Gastrocnemius medialis (tissue), 4 donors: ENCODE measurements around the gene GSTM4. TPM values are rescaled to one million over a fixed set of nuclear protein-coding genes. Genes with fewer than 3 reads are reported as not detected.

ENCODE experiments used
- ATAC-seq, 2 donors: fragments of 150-250 bp; one replicate each; pipeline ENCODE4 v1.9.1; 2016
- DNase-seq, 2 donors: peaks; one replicate each; pipeline ENCODE4 v3.0.0-alpha.2; 2019
- H3K27ac ChIP-seq, 4 donors: fragments of 200-600 bp; sonication (generic); 1 replicate in 1 of 4; 2 replicates in 3 of 4; pipeline ENCODE4 v1.5.1; 2016 to 2018; ENCODE audit warnings: mild to moderate bottlenecking in 2 of 4, moderate library complexity in 1 of 4
- H3K27me3 ChIP-seq, 3 donors: fragments of 200-600 bp; sonication (generic) in 2 of 3; 1 replicate in 1 of 3; 2 replicates in 2 of 3; pipeline versions ENCODE4 v1.5.1 to v1.6.0; 2016 to 2019; ENCODE audit warnings: mild to moderate bottlenecking in 1 of 3, moderate library complexity in 1 of 3
- H3K36me3 ChIP-seq, 2 donors: fragments of 200-600 bp; sonication (generic) in 1 of 2; one replicate each; pipeline ENCODE4 v1.5.1; 2017 to 2018
- H3K4me1 ChIP-seq, 2 donors: fragments of 200-600 bp; sonication (generic) in 1 of 2; one replicate each; pipeline ENCODE4 v1.5.1; 2016 to 2017; ENCODE audit warnings: mild to moderate bottlenecking in 2 of 2
- H3K4me3 ChIP-seq, 4 donors: fragments of 200-600 bp; sonication (generic) in 3 of 4; 1 replicate in 1 of 4; 2 replicates in 3 of 4; pipeline ENCODE4 v1.5.1; 2016 to 2019; ENCODE audit warnings: mild to moderate bottlenecking in 2 of 4
- H3K9me3 ChIP-seq, 3 donors: fragments of 200-600 bp; sonication (generic) in 2 of 3; 1 replicate in 1 of 3; 2 replicates in 2 of 3; pipeline ENCODE4 v1.5.1; 2016 to 2019
- POLR2A ChIP-seq, 2 donors: fragments of 450-650 bp; IDR thresholded peaks; one replicate each; pipeline ENCODE4 v1.6.1; 2017; ENCODE audit warnings: antibody characterized with exemption in 2 of 2, mild to moderate bottlenecking in 2 of 2, moderate library complexity in 2 of 2
- in situ Hi-C, 4 donors: fragments of 200-750 bp; cut with MboI; loops; one replicate each; pipeline versions ENCODE4 v1.15.0 to v1.8.0; 2017; ENCODE audit warnings: low sequenced_read_pairs in 4 of 4
- intact Hi-C: fragments of 100-400 bp; cut with DNase I; formaldehyde crosslinking; loops from one replicate; pipeline ENCODE4 v1.15.1; 2023; ENCODE audit warnings: low total_unique reads
- total RNA-seq, 4 donors: library from RNA; depleted of rRNA; stranded (reverse); fragments of >200 nt; gene quantifications; one replicate each; pipeline versions ENCODE4 v1.1.0 to v1.2.3, GENCODE V29; 2016
- TF ChIP-seq, protein P1 (sequence below), 5 experiments: fragments of 450-650 bp in 3 of 5; fragments of 200-600 bp in 2 of 5; sonication (generic) in 2 of 5; IDR thresholded peaks in 4 of 5; conservative IDR thresholded peaks in 1 of 5; 1 replicate in 4 of 5; 2 replicates in 1 of 5; pipeline ENCODE4 v1.5.1; 2016 to 2019; ENCODE audit warnings: antibody characterized with exemption in 5 of 5, mild to moderate bottlenecking in 3 of 5, moderate library complexity in 3 of 5

The GSTM4 gene
- total RNA-seq, 4 donors from 2014 or later: 18.1 to 28.9 (median 25.0) TPM

DNA sequence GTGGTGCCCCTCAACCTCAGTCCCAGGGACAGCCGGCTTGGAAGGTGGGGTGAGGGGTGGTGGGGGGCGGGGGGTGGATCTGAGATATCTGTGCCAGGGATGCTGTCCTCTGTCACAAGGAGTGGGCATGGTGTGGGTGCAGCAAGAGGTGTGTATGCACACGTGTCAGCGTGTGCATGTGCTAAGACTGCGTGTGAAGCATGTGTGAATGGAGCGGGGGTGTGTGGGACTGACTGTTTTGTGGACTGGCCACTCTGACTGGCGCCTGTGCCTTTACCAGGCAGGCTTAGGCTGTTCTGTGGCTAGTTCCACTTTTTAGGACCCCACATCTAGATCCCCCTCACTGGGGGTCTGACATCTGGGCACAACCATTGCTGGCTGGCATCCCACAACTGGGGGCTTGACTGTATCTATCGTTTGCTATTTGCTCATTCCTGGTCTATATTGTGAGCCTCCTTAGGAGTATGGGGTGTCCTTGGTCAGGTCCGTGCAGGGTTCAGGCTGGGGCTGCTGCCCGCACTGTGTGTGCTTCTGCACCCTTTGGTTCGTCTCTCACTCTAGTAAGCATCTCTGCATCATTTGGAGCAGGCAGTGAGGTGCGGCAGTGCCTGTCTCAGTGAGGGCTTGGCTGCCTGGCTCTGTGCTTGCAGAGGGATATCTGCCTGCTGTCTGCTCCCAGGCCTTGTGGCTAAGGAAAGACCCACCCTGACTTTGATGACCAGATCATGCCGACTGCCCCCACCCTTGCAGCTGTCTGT, 34.3 kb upstream of the GSTM4 start:
- Histone ChIP-seq H3K27me3 (peaks cover 0 to 4% (median 0%) of the 10 kb centered on the region in 3 donors), H3K36me3 (no peaks in the 10 kb centered on the region), H3K4me1 (peaks cover 4 to 24% of the 10 kb centered on the region in 2 donors), H3K9me3 (no peaks in the 10 kb centered on the region), H3K4me3 (peak overlapping the region; percentile 64 to 87 (median 66)), H3K27ac (peak overlapping the region in 1 of 4 donors; percentile 73)
- in situ Hi-C loops (loop anchor here (5.0 to 10.0 kb wide), 3 partner anchors 74 to 363 kb away; partner anchors contain the start of genes GNAI3 (in 4 of the 4) and AHCYL1 (in 1 of the 4)), intact Hi-C loops (loop anchor here (2.0 kb wide), 1 partner anchor 75 kb away; no protein-coding TSS in a partner anchor)
- no peak for TF ChIP-seq POLR2A (IDR thresholded peaks at IDR 0.05)
- TF ChIP-seq, protein P1, sequence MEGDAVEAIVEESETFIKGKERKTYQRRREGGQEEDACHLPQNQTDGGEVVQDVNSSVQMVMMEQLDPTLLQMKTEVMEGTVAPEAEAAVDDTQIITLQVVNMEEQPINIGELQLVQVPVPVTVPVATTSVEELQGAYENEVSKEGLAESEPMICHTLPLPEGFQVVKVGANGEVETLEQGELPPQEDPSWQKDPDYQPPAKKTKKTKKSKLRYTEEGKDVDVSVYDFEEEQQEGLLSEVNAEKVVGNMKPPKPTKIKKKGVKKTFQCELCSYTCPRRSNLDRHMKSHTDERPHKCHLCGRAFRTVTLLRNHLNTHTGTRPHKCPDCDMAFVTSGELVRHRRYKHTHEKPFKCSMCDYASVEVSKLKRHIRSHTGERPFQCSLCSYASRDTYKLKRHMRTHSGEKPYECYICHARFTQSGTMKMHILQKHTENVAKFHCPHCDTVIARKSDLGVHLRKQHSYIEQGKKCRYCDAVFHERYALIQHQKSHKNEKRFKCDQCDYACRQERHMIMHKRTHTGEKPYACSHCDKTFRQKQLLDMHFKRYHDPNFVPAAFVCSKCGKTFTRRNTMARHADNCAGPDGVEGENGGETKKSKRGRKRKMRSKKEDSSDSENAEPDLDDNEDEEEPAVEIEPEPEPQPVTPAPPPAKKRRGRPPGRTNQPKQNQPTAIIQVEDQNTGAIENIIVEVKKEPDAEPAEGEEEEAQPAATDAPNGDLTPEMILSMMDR (IDR thresholded peaks at IDR 0.05 in 4 of 5, conservative IDR thresholded peaks at IDR 0.05 in 1 of 5): no peak
- ATAC-seq (no peak), DNase-seq (no peak)

DNA sequence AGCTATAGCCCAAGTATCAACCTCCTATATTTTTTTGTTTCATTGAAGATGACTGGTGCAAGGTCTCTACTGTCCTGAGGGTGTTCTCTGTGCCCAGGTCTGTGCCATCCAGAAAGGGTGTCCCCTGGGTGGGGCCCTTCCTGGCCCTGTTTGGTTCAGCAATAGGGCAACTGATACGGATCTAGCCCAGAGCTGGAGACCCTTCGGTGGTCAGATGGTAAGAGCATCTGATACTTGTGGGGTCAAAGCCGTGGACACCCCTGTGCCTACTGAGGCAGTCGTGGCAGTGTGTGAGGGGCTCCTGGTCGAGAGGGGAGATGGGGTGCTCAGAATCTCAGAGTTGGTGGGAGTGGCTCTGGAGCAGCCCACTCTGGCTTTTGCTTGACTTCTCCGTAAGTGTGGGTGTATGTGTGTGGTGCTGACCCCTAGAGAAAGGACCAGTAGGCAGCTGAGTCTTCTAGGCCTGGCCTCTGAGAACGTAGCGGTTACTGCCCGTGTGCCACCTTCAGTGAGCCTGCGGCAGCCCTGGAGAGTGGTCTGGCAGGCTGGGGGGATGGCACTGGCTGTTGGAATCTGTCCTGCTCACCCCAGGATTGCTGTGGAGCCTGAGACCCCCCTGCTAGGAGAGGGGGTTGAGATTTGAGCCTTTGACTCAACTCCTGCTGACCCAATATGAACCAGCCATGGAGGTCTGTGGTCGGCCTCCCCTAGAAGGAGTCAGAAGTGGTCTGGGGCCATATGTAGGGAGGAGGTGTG, 33.6 kb upstream of the GSTM4 start:
- no peak overlapping the region for H3K27ac ChIP-seq
- DNase-seq: no peak
- no peak for TF ChIP-seq POLR2A (IDR thresholded peaks at IDR 0.05)
- TF ChIP-seq, protein P1 (IDR thresholded peaks at IDR 0.05 in 4 of 5, conservative IDR thresholded peaks at IDR 0.05 in 1 of 5): no peak
- H3K9me3 ChIP-seq: no peaks in the 10 kb centered on the region
- peaks cover 0 to 3% of the 10 kb centered on the region in 2 donors for H3K36me3 ChIP-seq
- H3K27me3 ChIP-seq: peaks cover 0 to 4% (median 0%) of the 10 kb centered on the region in 3 donors
- in situ Hi-C loops: loop anchor here (5.0 to 10.0 kb wide), 3 partner anchors 75 to 362 kb away; partner anchors contain the start of genes GNAI3 (in 4 of the 4) and AHCYL1 (in 1 of the 4)
- intact Hi-C loops: no loop called here
- H3K4me3 ChIP-seq: no peak overlapping the region
- no peak for ATAC-seq
- H3K4me1 ChIP-seq: peaks cover 4 to 24% of the 10 kb centered on the region in 2 donors

DNA sequence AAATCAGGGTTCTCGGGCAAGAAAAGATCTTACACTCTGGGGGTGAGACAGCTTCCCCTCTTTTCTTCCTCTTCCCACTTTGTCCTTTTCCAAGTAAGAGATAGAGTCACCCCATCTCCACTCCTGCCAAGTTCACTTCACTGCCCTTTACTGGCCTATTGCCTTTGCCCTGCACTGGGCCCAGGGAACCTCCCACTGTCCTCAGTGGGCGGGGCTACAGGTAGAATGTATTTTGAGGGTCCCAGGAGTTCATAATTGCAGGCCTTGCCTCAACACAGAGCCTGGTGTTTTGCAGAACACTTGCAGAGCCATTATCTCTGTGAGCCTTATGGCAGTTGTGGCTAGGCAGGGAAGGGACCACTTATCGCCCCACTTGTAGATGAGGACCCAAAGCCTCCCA, 33.0 kb upstream of the GSTM4 start:
- peaks cover 0 to 4% (median 0%) of the 10 kb centered on the region in 3 donors for H3K27me3 ChIP-seq
- peaks cover 4 to 24% of the 10 kb centered on the region in 2 donors for H3K4me1 ChIP-seq
- in situ Hi-C loops (loop anchor here (5.0 to 10.0 kb wide), 3 partner anchors 76 to 362 kb away; partner anchors contain the start of genes GNAI3 (in 4 of the 4) and AHCYL1 (in 1 of the 4)), intact Hi-C loops (no loop called here)
- no peak overlapping the region for H3K27ac ChIP-seq
- peaks cover 0 to 7% of the 10 kb centered on the region in 2 donors for H3K36me3 ChIP-seq
- no peaks in the 10 kb centered on the region for H3K9me3 ChIP-seq
- TF ChIP-seq, protein P1 (IDR thresholded peaks at IDR 0.05 in 4 of 5, conservative IDR thresholded peaks at IDR 0.05 in 1 of 5): no peak
- TF ChIP-seq POLR2A (IDR thresholded peaks at IDR 0.05): no peak
- no peak for DNase-seq
- no peak overlapping the region for H3K4me3 ChIP-seq
- ATAC-seq: no peak

DNA sequence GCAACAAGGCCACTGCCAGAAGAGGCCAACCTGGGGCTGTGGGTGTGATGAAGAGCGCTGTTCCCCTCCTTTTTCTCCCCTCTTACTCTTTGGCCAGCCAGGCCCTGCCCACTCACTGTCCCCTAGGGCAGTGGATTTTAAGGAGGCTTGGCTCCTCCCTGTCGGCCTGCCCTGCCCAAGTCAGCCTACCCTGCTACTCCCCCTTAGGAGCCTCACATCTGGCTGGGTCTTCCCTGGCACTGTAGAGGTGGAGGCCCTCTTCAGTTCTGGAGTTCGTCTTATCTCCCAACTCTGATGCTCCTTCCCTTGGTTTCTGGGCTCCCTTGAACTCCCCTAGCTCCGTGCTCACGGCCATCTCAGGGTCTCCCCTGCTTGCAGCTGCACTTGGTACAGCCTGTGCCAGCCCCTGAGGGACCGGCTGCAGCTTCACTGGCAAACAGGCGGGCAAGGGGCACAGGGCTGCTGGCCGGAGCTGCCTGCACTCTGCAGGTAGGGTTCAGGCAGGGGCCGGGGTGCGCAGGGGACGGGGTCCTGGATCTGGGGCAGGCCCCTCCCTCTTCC, 32.2 kb upstream of the GSTM4 start:
- Histone ChIP-seq H3K4me3 (no peak overlapping the region), H3K27ac (no peak overlapping the region), H3K9me3 (no peaks in the 10 kb centered on the region), H3K27me3 (peaks cover 0 to 4% (median 0%) of the 10 kb centered on the region in 3 donors), H3K36me3 (peaks cover 0 to 13% of the 10 kb centered on the region in 2 donors), H3K4me1 (peaks cover 4 to 23% of the 10 kb centered on the region in 2 donors)
- in situ Hi-C loops: loop anchor here (5.0 to 10.0 kb wide), 3 partner anchors 76 to 361 kb away; partner anchors contain the start of genes GNAI3 (in 4 of the 4) and AHCYL1 (in 1 of the 4)
- no peak for ATAC-seq
- no peak for TF ChIP-seq POLR2A (IDR thresholded peaks at IDR 0.05)
- TF ChIP-seq, protein P1 (IDR thresholded peaks at IDR 0.05 in 4 of 5, conservative IDR thresholded peaks at IDR 0.05 in 1 of 5): no peak
- no peak for DNase-seq
- intact Hi-C loops: no loop called here
